ENCODE measurements around the gene PARVG.

DNA sequence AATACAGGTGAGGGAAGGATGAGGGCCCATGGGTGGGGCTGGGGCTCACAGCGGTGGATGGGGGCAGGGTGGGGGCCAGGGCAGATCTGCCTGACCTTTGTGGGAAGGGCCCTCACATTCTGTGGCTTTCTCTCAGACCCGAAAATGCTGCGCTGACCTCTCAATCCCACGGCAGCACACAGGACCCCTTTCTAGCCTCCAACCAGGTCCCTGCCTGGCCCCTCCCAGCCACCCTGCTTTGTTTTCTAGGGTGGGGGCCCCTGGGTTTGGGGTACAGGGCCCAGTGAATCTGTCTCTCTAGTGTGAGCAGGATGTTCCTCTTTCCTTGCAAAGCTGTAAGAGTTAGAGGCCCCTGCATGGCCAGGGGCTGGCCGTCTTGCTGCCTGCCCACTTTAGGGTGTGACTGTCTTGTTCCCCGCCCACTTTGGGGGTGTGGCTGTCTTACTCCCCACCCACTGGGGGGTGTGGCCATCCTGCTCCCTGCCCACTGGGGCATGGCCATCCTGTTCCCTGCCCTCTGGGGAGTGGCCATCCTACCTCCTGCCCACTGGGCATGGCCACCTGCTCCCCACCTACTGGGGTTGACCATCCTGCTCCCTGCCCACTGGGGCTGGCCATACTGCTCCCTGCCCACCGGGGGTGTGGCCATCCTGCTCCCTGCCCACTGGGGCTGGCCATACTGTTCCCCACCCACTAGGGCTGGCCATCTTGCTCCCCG, 11.5 kb downstream of the PARVG start:
- TF ChIP-seq, protein P1, sequence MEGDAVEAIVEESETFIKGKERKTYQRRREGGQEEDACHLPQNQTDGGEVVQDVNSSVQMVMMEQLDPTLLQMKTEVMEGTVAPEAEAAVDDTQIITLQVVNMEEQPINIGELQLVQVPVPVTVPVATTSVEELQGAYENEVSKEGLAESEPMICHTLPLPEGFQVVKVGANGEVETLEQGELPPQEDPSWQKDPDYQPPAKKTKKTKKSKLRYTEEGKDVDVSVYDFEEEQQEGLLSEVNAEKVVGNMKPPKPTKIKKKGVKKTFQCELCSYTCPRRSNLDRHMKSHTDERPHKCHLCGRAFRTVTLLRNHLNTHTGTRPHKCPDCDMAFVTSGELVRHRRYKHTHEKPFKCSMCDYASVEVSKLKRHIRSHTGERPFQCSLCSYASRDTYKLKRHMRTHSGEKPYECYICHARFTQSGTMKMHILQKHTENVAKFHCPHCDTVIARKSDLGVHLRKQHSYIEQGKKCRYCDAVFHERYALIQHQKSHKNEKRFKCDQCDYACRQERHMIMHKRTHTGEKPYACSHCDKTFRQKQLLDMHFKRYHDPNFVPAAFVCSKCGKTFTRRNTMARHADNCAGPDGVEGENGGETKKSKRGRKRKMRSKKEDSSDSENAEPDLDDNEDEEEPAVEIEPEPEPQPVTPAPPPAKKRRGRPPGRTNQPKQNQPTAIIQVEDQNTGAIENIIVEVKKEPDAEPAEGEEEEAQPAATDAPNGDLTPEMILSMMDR (IDR thresholded peaks at IDR 0.05) = no peak
- TF ChIP-seq POLR2A (IDR thresholded peaks at IDR 0.05) = no peak
